ENCODE data around the gene SCN1A.
A peak's percentile ranks its signal among the peaks of the same experiment; 100 is the strongest.

Gene SCN1A

GRCh38 chr2:165969227-165969626 is 158.6 kb downstream of the SCN1A start:
- no peak for FAIRE-seq

DNA sequence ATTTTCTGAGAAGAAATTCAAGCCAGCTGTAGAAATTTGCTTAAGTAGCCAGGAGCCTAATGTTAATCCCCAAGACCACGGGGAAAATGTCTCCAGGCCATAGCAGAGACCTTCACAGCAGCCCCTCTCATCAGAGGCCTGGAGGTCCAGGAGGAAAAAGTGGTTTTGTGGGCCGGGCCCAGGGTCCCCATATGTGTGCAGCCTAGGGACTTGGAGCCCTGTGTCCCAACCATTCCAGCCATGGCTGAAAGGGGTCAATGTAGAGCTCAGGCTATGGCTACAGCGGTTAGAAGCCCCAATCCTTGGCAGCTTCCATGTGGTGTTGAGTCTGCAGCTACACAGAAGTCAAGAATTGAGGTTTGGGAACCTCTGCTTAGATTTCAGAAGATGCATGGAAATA is 160.1 kb downstream of the SCN1A start:
- FAIRE-seq = no peak

GRCh38 chr2:165961818-165962217 is 166.0 kb downstream of the SCN1A start:
- FAIRE-seq = no peak

- FAIRE-seq = no peak
Measured at GRCh38 chr2:165959371-165959770, 168.4 kb downstream of the SCN1A start.

DNA sequence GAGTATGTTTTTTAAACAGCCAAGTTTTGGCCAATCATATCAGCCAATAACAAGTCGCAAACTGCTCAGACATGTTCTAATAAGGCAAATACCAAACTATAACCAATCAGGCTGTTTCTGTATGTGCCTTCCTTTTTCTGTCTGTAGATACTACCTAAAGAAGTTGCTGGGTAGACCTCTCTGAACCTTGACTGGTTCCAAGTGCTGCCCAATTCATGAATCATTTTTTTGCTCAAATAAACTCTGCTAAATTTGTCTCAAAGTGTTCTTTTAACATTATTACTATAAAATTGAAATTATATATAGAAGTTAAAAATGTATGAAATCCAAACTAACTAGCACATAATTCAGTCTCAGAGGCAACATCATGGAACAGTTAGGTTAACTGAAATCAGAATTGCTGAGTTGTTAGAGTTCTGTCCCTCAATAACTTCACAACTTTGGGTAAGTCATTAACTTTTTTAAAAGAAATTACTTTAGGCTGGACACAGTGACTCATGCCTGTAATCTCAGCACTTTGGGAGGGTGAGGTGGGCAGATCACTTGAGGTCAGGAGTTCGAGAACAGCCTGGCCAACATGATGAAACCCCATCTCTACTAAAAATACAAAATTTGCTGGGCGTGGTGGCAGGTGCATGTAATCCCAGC is 169.4 kb downstream of the SCN1A start:
- no peak for FAIRE-seq

GRCh38 chr2:165957030-165957675 is 170.7 kb downstream of the SCN1A start:
- no peak for FAIRE-seq

DNA sequence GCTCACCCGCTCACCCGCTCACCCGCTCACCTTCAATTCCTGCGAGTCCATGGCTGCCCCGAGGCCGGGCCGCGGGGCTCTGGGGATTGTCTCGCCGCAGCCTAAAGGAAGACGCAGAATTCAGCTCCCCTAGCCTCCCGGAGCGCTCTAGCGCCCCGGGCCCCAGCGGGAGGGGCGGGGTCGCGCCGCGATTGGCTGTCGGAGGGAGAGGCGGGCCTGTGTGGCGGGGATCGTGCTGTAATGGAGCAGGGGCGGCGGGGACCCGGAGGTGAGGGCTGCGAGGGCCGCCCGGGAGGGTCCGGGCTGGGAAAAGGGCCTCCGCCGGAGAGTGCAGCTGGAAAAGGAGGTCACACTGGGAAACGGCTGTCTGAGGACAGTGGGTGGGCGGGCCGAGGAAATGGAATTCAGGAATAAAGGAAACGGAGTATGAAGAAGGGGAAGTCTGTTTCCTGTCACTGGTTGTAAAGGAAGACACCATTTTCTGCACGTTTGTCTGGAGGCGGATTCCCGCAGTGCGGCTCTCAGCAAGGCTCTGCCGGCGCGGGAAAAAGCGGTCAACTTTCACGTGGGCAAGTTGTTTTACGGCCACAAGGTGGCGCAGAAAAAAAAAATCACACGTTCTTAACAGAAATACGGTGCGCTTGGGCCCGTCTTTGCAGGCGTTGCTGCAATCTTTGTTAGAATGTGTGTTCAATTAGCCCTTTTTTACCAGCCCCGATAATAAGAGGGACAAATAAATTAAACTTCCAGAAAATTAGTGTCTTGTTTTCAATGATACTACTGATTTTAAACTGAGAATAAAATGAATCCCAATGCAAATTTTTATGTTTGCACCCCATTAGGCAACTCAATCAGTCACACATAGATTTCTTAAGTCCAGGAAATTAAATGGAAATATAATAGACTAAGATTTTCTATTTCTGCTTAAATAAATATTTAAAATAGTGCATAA is 173.9 kb downstream of the SCN1A start, which contains the start of gene TTC21B:
TSS of gene TTC21B (minus strand) at position 122 of the 952 bp plus-strand sequence. CDS start at position 51, 71 bp downstream.
- peak; percentile 84 for FAIRE-seq

- FAIRE-seq = no peak
Measured at GRCh38 chr2:165953306-165953654, 174.5 kb downstream of the SCN1A start.

- FAIRE-seq = no peak
Measured at GRCh38 chr2:165952741-165953211, 175.0 kb downstream of the SCN1A start.

DNA sequence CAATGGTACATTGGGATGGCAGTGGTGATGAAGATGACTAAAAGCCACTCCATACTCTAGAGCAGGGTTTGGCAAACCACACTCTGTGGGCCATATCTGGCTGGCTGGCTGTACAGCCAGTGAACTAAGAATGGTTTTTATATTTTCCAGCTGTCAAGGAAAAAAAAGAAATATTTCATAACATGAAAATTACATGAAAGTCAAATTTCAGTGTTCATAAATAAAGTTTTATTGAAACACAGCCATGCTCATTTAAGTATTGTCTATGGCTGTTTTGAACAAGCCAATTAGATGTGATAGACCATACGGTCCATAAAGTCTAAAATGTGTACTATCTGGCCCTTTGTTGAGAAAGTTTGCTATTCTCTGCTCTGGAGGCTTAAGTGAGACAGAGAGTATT is 175.7 kb downstream of the SCN1A start:
- no peak for FAIRE-seq

DNA sequence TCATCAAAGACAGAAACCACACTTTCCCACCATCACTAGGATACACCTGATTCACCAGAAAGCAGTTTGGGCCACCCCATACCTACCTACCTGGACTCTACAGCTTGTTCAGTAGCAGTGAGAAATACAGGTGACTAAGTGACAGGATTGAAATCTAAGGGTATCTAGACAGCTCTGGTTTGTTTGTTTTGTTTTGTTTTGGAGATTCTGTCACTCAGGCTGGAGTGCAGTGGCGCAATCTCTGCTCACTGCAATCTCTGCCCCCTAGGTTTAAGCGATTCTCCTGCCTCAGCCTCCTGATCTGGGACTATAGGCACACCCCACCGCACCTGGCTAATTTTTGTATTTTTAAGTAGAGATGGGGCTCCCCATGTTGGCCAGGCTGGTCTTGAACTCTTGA is 177.4 kb downstream of the SCN1A start:
- FAIRE-seq = no peak

GRCh38 chr2:165941827-165942226 is 186.0 kb downstream of the SCN1A start:
- FAIRE-seq = no peak

GRCh38 chr2:165938237-165938636 is 189.6 kb downstream of the SCN1A start:
- no peak for FAIRE-seq

All from TTC549 (cell line).